Measurements from ENCODE around the gene RORC. TPM values are rescaled to one million over a fixed set of nuclear protein-coding genes. Genes with fewer than 3 reads are reported as not detected.

The RORC gene
- polyA plus RNA-seq, 1 donor (not counting 4 experiments of a cell fraction or from before 2014, with no cell fraction given), result 0.12 TPM

DNA sequence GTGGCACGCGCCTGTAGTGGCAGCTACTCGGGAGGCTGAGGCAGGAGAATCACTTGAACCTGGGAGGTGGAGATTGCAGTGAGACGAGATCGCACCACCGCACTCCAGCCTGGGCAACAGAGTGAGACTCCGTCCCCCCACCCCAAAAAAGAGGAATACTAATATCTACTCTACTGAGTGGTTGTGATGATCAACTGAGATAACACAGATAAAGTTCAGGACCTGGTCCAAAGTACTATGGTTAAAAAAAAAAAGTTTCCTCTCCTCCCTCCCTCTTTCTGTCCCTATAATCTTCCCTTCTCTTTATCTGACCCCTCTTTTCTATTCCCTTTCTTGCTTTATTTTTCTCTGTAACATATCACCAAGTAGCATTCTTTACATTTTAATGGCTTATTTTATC lies 4.0 kb upstream of the RORC start:
- Histone ChIP-seq H3K4me3 (ENCODE audit: control insufficient read depth in 2 of 3, extremely low read depth in 1 of 3, insufficient read depth in 2 of 3, low read depth in 1 of 3, low read length in 3 of 3) (no peak overlapping the region), H2AFZ (ENCODE audit: control insufficient read depth, low read length) (no peak overlapping the region), H3K9ac (ENCODE audit: control insufficient read depth, extremely low read depth, insufficient read depth, low read length) (no peak overlapping the region), H3K4me2 (ENCODE audit: control insufficient read depth, extremely low read depth, insufficient read depth, low read depth, low read length) (no peak overlapping the region), H3K9me1 (ENCODE audit: control insufficient read depth, extremely low read depth, insufficient read depth, low read length) (peaks cover 2% of the 10 kb centered on the region), H3K4me1 (ENCODE audit: control insufficient read depth, extremely low read depth, insufficient read depth, low read length) (peaks cover 41% of the 10 kb centered on the region), H3K9me3 (ENCODE audit: control insufficient read depth, low read depth, low read length) (no peaks in the 10 kb centered on the region), H3K79me2 (ENCODE audit: control insufficient read depth, insufficient read depth, low read length) (no peaks in the 10 kb centered on the region), H4K20me1 (ENCODE audit: control insufficient read depth, extremely low read depth, insufficient read depth, low read length) (no peaks in the 10 kb centered on the region), H3K27ac (ENCODE audit: control insufficient read depth, insufficient read depth, low read length) (no peak overlapping the region), H3K36me3 (ENCODE audit: control insufficient read depth in 2 of 2, extremely low read depth in 1 of 2, insufficient read depth in 2 of 2, low read length in 2 of 2) (no peaks in the 10 kb centered on the region), H3K27me3 (ENCODE audit: control insufficient read depth, extremely low read depth, insufficient read depth, low read length) (no peaks in the 10 kb centered on the region)
- no peak for TF ChIP-seq EZH2 (IDR thresholded peaks at IDR 0.05; ENCODE audit: low read length)
- TF ChIP-seq, protein P1, sequence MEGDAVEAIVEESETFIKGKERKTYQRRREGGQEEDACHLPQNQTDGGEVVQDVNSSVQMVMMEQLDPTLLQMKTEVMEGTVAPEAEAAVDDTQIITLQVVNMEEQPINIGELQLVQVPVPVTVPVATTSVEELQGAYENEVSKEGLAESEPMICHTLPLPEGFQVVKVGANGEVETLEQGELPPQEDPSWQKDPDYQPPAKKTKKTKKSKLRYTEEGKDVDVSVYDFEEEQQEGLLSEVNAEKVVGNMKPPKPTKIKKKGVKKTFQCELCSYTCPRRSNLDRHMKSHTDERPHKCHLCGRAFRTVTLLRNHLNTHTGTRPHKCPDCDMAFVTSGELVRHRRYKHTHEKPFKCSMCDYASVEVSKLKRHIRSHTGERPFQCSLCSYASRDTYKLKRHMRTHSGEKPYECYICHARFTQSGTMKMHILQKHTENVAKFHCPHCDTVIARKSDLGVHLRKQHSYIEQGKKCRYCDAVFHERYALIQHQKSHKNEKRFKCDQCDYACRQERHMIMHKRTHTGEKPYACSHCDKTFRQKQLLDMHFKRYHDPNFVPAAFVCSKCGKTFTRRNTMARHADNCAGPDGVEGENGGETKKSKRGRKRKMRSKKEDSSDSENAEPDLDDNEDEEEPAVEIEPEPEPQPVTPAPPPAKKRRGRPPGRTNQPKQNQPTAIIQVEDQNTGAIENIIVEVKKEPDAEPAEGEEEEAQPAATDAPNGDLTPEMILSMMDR (optimal IDR thresholded peaks at IDR 0.05 in 1 of 3, IDR thresholded peaks at IDR 0.05 in 1 of 3, conservative IDR thresholded peaks at IDR 0.05 in 1 of 3; ENCODE audit: extremely low read depth in 1 of 3, insufficient read depth in 2 of 3, low read length in 3 of 3), result no peak
- FAIRE-seq, result no peak
- no peak for DNase-seq (ENCODE audit: low read depth, low spot score)
- dilution Hi-C loops (cut with MboI; ENCODE audit: extremely low pct_ligation_motif_present, low sequenced_read_pairs), result no loop called here

DNA sequence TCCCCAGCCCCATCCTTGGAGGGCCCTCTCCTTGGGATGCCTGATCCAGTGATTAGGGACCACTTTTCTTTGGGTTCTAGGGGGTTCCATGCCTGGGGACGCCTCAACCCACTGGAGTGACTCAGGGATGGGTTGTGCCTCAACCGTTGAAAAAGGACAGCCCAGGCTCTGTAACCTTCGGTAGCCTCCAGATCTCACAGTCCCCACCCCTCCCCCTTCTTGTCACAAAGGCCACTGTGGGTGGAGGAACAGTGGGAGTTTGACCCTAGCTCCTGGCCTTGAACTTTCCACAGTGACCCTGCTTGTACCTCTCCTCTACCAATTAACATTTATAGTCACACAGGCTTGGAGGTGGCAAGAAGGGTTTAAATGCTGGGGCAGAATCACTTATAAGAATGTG lies 2.6 kb upstream of the RORC start:
- dilution Hi-C loops (cut with MboI; ENCODE audit: extremely low pct_ligation_motif_present, low sequenced_read_pairs), result no loop called here
- no peak overlapping the region for H3K9ac ChIP-seq (ENCODE audit: control insufficient read depth, extremely low read depth, insufficient read depth, low read length)
- no peak overlapping the region for H3K4me3 ChIP-seq (ENCODE audit: control insufficient read depth in 2 of 3, extremely low read depth in 1 of 3, insufficient read depth in 2 of 3, low read depth in 1 of 3, low read length in 3 of 3)
- H3K9me3 ChIP-seq (ENCODE audit: control insufficient read depth, low read depth, low read length), result no peaks in the 10 kb centered on the region
- no peak overlapping the region for H3K27ac ChIP-seq (ENCODE audit: control insufficient read depth, insufficient read depth, low read length)
- TF ChIP-seq EZH2 (IDR thresholded peaks at IDR 0.05; ENCODE audit: low read length), result no peak
- TF ChIP-seq, protein P1 (optimal IDR thresholded peaks at IDR 0.05 in 1 of 3, IDR thresholded peaks at IDR 0.05 in 1 of 3, conservative IDR thresholded peaks at IDR 0.05 in 1 of 3; ENCODE audit: extremely low read depth in 1 of 3, insufficient read depth in 2 of 3, low read length in 3 of 3), result no peak
- H3K4me1 ChIP-seq (ENCODE audit: control insufficient read depth, extremely low read depth, insufficient read depth, low read length), result peaks cover 35% of the 10 kb centered on the region
- no peak for FAIRE-seq
- peaks cover 2% of the 10 kb centered on the region for H3K9me1 ChIP-seq (ENCODE audit: control insufficient read depth, extremely low read depth, insufficient read depth, low read length)
- H3K4me2 ChIP-seq (ENCODE audit: control insufficient read depth, extremely low read depth, insufficient read depth, low read depth, low read length), result no peak overlapping the region
- H3K36me3 ChIP-seq (ENCODE audit: control insufficient read depth in 2 of 2, extremely low read depth in 1 of 2, insufficient read depth in 2 of 2, low read length in 2 of 2), result no peaks in the 10 kb centered on the region
- no peaks in the 10 kb centered on the region for H4K20me1 ChIP-seq (ENCODE audit: control insufficient read depth, extremely low read depth, insufficient read depth, low read length)
- no peak for DNase-seq (ENCODE audit: low read depth, low spot score)
- H3K27me3 ChIP-seq (ENCODE audit: control insufficient read depth, extremely low read depth, insufficient read depth, low read length), result no peaks in the 10 kb centered on the region
- no peak overlapping the region for H2AFZ ChIP-seq (ENCODE audit: control insufficient read depth, low read length)
- no peaks in the 10 kb centered on the region for H3K79me2 ChIP-seq (ENCODE audit: control insufficient read depth, insufficient read depth, low read length)

Measured in keratinocyte (primary cell).